Upper lobe of right lung (tissue), 1 donor: ENCODE data around the gene KIF1A. TPM values are rescaled to one million over a fixed set of nuclear protein-coding genes. Genes with fewer than 3 reads are reported as not detected.
A peak's percentile ranks its signal among the peaks of the same experiment; 100 is the strongest.

Experiments
- ATAC-seq: fragments of 200-7000 bp; cut with Tn5 transposase; one replicate; pipeline ENCODE4 v1.9.1; 2020; ENCODE audit warnings: mild to moderate bottlenecking, moderate library complexity
- DNase-seq: peaks from one replicate; pipeline ENCODE4 v3.0.0-alpha.2; 2020
- H3K27ac ChIP-seq: fragments of 200-600 bp; one replicate; pipeline ENCODE4 v1.8.0; 2022
- H3K27me3 ChIP-seq: fragments of 200-600 bp; one replicate; pipeline ENCODE4 v1.8.0; 2022; ENCODE audit warnings: mild to moderate bottlenecking
- H3K36me3 ChIP-seq: fragments of 200-600 bp; one replicate; pipeline ENCODE4 v1.8.0; 2022
- H3K4me1 ChIP-seq: fragments of 200-600 bp; one replicate; pipeline ENCODE4 v1.8.0; 2022
- H3K4me3 ChIP-seq: fragments of 200-600 bp; one replicate; pipeline ENCODE4 v1.8.0; 2022; ENCODE audit warnings: mild to moderate bottlenecking
- H3K9me3 ChIP-seq: fragments of 200-600 bp; one replicate; pipeline ENCODE4 v1.8.0; 2022
- intact Hi-C: fragments of 100-400 bp; cut with DNase I; formaldehyde crosslinking; loops from one replicate; pipeline ENCODE4 v1.11.0; 2022
- total RNA-seq: library from RNA; stranded (reverse); fragmentation: NEBNext Ultra II Directional; extraction: Animal tissue kit (Norgen Biotek cat#: 25700); gene quantifications from one replicate; pipeline ENCODE4 v1.2.1, GENCODE V29; 2021
- TF ChIP-seq, protein P1 (sequence below): fragments of 200-600 bp; IDR thresholded peaks from one replicate; pipeline ENCODE4 v1.8.0; 2022; ENCODE audit warnings: antibody characterized with exemption
- donor health status: DM: no; HTN: yes; CAD: no; lungs with severe emphysema.

The KIF1A gene
- total RNA-seq, 1 donor from 2014 or later = 0.81 TPM

GRCh38 chr2:240778426-240778825 lies 41.6 kb downstream of the KIF1A start:
- Histone ChIP-seq H3K27ac (no peak overlapping the region), H3K9me3 (no peaks in the 10 kb centered on the region), H3K36me3 (no peaks in the 10 kb centered on the region), H3K4me3 (no peak overlapping the region), H3K4me1 (no peaks in the 10 kb centered on the region), H3K27me3 (peaks cover 2% of the 10 kb centered on the region)
- TF ChIP-seq, protein P1, sequence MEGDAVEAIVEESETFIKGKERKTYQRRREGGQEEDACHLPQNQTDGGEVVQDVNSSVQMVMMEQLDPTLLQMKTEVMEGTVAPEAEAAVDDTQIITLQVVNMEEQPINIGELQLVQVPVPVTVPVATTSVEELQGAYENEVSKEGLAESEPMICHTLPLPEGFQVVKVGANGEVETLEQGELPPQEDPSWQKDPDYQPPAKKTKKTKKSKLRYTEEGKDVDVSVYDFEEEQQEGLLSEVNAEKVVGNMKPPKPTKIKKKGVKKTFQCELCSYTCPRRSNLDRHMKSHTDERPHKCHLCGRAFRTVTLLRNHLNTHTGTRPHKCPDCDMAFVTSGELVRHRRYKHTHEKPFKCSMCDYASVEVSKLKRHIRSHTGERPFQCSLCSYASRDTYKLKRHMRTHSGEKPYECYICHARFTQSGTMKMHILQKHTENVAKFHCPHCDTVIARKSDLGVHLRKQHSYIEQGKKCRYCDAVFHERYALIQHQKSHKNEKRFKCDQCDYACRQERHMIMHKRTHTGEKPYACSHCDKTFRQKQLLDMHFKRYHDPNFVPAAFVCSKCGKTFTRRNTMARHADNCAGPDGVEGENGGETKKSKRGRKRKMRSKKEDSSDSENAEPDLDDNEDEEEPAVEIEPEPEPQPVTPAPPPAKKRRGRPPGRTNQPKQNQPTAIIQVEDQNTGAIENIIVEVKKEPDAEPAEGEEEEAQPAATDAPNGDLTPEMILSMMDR = no peak
- no peak for DNase-seq
- no peak for ATAC-seq
- intact Hi-C loops = no loop called here

- no peaks in the 10 kb centered on the region for H3K4me1 ChIP-seq
- ATAC-seq (no peak), DNase-seq (no peak)
- TF ChIP-seq, protein P1 = no peak
- no peaks in the 10 kb centered on the region for H3K9me3 ChIP-seq
- intact Hi-C loops = no loop called here
- H3K27me3 ChIP-seq = no peaks in the 10 kb centered on the region
- H3K27ac ChIP-seq = no peak overlapping the region
- H3K4me3 ChIP-seq = no peak overlapping the region
- H3K36me3 ChIP-seq = no peaks in the 10 kb centered on the region
Measured at GRCh38 chr2:240777456-240778212, 42.4 kb downstream of the KIF1A start.

GRCh38 chr2:240775905-240776304 lies 44.1 kb downstream of the KIF1A start:
- Histone ChIP-seq H3K36me3 (no peaks in the 10 kb centered on the region), H3K4me3 (no peak overlapping the region), H3K27ac (no peak overlapping the region), H3K9me3 (no peaks in the 10 kb centered on the region), H3K4me1 (no peaks in the 10 kb centered on the region), H3K27me3 (no peaks in the 10 kb centered on the region)
- ATAC-seq (peak; percentile 30), DNase-seq (no peak)
- intact Hi-C loops = no loop called here
- TF ChIP-seq, protein P1 = no peak

GRCh38 chr2:240774856-240775255 lies 45.2 kb downstream of the KIF1A start:
- H3K4me3 ChIP-seq = no peak overlapping the region
- TF ChIP-seq, protein P1 = no peak
- H3K27me3 ChIP-seq = no peaks in the 10 kb centered on the region
- H3K27ac ChIP-seq = no peak overlapping the region
- DNase-seq = no peak
- H3K36me3 ChIP-seq = no peaks in the 10 kb centered on the region
- no peaks in the 10 kb centered on the region for H3K4me1 ChIP-seq
- ATAC-seq = no peak
- intact Hi-C loops = no loop called here
- no peaks in the 10 kb centered on the region for H3K9me3 ChIP-seq

- no peak overlapping the region for H3K4me3 ChIP-seq
- intact Hi-C loops = no loop called here
- no peak overlapping the region for H3K27ac ChIP-seq
- no peaks in the 10 kb centered on the region for H3K27me3 ChIP-seq
- H3K9me3 ChIP-seq = no peaks in the 10 kb centered on the region
- TF ChIP-seq, protein P1 = no peak
- no peaks in the 10 kb centered on the region for H3K36me3 ChIP-seq
- ATAC-seq = no peak
- H3K4me1 ChIP-seq = no peaks in the 10 kb centered on the region
- DNase-seq = no peak
Measured at GRCh38 chr2:240769096-240769495, 50.9 kb downstream of the KIF1A start.
